Upper lobe of left lung (tissue), 6 donors: ENCODE data around the gene VSTM4. TPM values are rescaled to one million over a fixed set of nuclear protein-coding genes. Genes with fewer than 3 reads are reported as not detected.

Experiments used
- ATAC-seq, 2 donors: fragments of 200-7000 bp; cut with Tn5 transposase; one replicate each; pipeline ENCODE4 v1.9.1; 2022; ENCODE audit warnings: mild to moderate bottlenecking in 2 of 2, moderate library complexity in 2 of 2; ENCODE audit not compliant: low FRiP score in 2 of 2
- DNase-seq, 2 donors: peaks; one replicate each; pipeline ENCODE4 v3.0.0-alpha.2; 2019 to 2020
- H3K27ac ChIP-seq, 4 donors: fragments of 200-600 bp; sonication (generic); one replicate each; pipeline ENCODE4 v1.5.1; 2016 to 2019
- H3K27me3 ChIP-seq, 4 donors: fragments of 200-600 bp; sonication (generic); one replicate each; pipeline ENCODE4 v1.5.1; 2017 to 2019
- H3K36me3 ChIP-seq, 4 donors: fragments of 200-600 bp; sonication (generic); one replicate each; pipeline ENCODE4 v1.5.1; 2016 to 2019
- H3K4me1 ChIP-seq, 4 donors: fragments of 200-600 bp; sonication (generic); one replicate each; pipeline ENCODE4 v1.5.1; 2018 to 2019
- H3K4me3 ChIP-seq, 4 donors: fragments of 200-600 bp; sonication (generic); one replicate each; pipeline ENCODE4 v1.5.1; 2017 to 2019; ENCODE audit warnings: mild to moderate bottlenecking in 2 of 4, moderate library complexity in 1 of 4
- H3K9me3 ChIP-seq, 4 donors: fragments of 200-600 bp; sonication (generic); one replicate each; pipeline ENCODE4 v1.5.1; 2018 to 2019
- CTCF ChIP-seq, 6 experiments: fragments of 450-650 bp in 4 of 6; fragments of 200-600 bp in 2 of 6; sonication (generic) in 2 of 6; IDR thresholded peaks; one replicate each; pipeline ENCODE4 v1.5.1; 2016 to 2019; ENCODE audit warnings: antibody characterized with exemption in 6 of 6
- EP300 ChIP-seq, 4 donors: sonication (generic); formaldehyde crosslinking; IDR thresholded peaks; one replicate each; pipeline ENCODE4 v1.5.1; 2017; ENCODE audit warnings: antibody characterized with exemption in 4 of 4, control low read depth in 2 of 4
- POLR2A ChIP-seq, 4 donors: fragments of 450-650 bp; IDR thresholded peaks; one replicate each; pipeline ENCODE4 v1.5.1; 2016 to 2017; ENCODE audit warnings: antibody characterized with exemption in 4 of 4, mild to moderate bottlenecking in 2 of 4
- POLR2AphosphoS5 ChIP-seq, 2 donors: sonication (generic); formaldehyde crosslinking; IDR thresholded peaks; one replicate each; pipeline ENCODE4 v1.5.1; 2017; ENCODE audit warnings: antibody characterized with exemption in 2 of 2
- WGBS, 2 donors: methylation state at CpG; one replicate each; pipeline ENCODE4 v1.1.5; 2017 to 2018; 5-methylcytosine and 5-hydroxymethylcytosine counted together
- total RNA-seq, 6 donors: library from RNA; depleted of rRNA in 4 of 6; stranded (reverse); fragments of >200 nt in 4 of 6; gene quantifications; one replicate each; pipeline versions ENCODE4 v1.1.0 to v1.2.1, GENCODE V29; 2016 to 2021
- donor health status: DM: no; HTN: no; CAD: no; lungs with moderate emphysema.
- donor health status: DM: no; HTN: yes; CAD: no; lungs with severe emphysema.

VSTM4 gene
- total RNA-seq, 6 donors from 2014 or later = 8.5 to 24.3 (median 13.2) TPM

DNA sequence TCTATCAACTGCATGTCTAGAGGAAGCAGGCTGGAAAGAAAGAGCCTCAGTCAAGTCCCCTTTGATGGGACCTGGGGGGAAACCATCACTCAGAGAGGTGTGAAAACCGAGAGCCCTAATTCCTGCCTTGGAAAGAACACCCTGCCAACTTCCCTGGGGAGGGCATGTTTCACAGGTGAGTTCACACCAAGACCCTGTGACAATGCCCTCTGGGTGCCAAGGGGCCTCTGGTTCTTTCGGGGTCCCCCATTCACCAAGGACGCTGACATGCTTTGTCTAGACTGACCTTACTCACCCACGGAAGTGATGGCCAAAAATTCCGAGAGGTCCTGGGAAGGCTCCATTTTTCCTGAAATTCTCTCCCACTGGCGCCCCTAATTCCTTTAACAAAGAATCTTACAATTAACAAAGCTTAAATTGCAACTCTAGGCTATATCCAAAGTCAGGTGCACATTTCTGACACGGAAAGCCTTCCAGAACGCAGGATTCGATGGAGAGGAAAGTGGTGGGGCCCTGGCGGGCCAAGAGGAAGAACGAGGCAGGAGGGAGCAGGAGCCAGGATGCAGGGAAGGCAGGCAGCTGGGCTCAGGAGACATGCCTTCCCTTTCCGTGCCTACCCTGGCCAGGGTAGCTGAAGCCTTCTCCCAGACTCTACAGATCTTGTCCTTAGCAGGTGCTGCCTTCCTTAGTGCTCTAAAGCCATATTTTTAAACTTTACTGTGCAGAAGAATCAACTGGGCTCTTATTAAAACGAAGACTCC lies 23.7 kb downstream of the VSTM4 start:
- Histone ChIP-seq H3K4me1 (peaks cover 16 to 32% (median 23%) of the 10 kb centered on the region in 4 donors), H3K9me3 (peaks cover 0 to 2% (median 0%) of the 10 kb centered on the region in 4 donors), H3K4me3 (no peak overlapping the region), H3K27me3 (no peaks in the 10 kb centered on the region), H3K27ac (peak overlapping the region in 1 of 4 donors; percentile 32), H3K36me3 (no peaks in the 10 kb centered on the region)
- ATAC-seq = no peak
- WGBS, 2 donors = 89 to 93% methylated on average over 13 of the region's 13 CpGs
- no peak for DNase-seq
- TF ChIP-seq POLR2A (IDR thresholded peaks at IDR 0.05) (no peak), EP300 (IDR thresholded peaks at IDR 0.05) (no peak), CTCF (IDR thresholded peaks at IDR 0.05) (no peak), POLR2AphosphoS5 (IDR thresholded peaks at IDR 0.05) (no peak)

- Histone ChIP-seq H3K27ac (peak overlapping the region in 3 of 4 donors; percentile 11 to 83 (median 32)), H3K4me3 (no peak overlapping the region), H3K9me3 (peaks cover 0 to 5% (median 0%) of the 10 kb centered on the region in 4 donors), H3K4me1 (peaks cover 16 to 32% (median 23%) of the 10 kb centered on the region in 4 donors), H3K36me3 (no peaks in the 10 kb centered on the region), H3K27me3 (no peaks in the 10 kb centered on the region)
- 86 to 89% methylated on average over 6 of the region's 6 CpGs for WGBS, 2 donors
- peak in 1 of 2 donors; percentile 6 for ATAC-seq
- TF ChIP-seq CTCF (IDR thresholded peaks at IDR 0.05) (no peak), POLR2AphosphoS5 (IDR thresholded peaks at IDR 0.05) (no peak), POLR2A (IDR thresholded peaks at IDR 0.05) (no peak), EP300 (IDR thresholded peaks at IDR 0.05) (no peak)
- DNase-seq = no peak
These were observed 24.5 kb downstream of the VSTM4 start for GRCh38 chr10:49090696-49091380.

- Histone ChIP-seq H3K27me3 (no peaks in the 10 kb centered on the region), H3K4me1 (peaks cover 16 to 32% (median 23%) of the 10 kb centered on the region in 4 donors), H3K4me3 (no peak overlapping the region), H3K36me3 (no peaks in the 10 kb centered on the region), H3K9me3 (peaks cover 0 to 5% (median 0%) of the 10 kb centered on the region in 4 donors), H3K27ac (peak overlapping the region in 3 of 4 donors; percentile 32 to 83 (median 62))
- TF ChIP-seq CTCF (IDR thresholded peaks at IDR 0.05) (no peak), POLR2AphosphoS5 (IDR thresholded peaks at IDR 0.05) (no peak), POLR2A (IDR thresholded peaks at IDR 0.05) (no peak), EP300 (IDR thresholded peaks at IDR 0.05) (no peak)
- ATAC-seq = no peak
- 33 to 59% methylated on average over 1 of the region's 1 CpG for WGBS, 2 donors
- DNase-seq = no peak
These were observed 25.1 kb downstream of the VSTM4 start for GRCh38 chr10:49090189-49090575.

DNA sequence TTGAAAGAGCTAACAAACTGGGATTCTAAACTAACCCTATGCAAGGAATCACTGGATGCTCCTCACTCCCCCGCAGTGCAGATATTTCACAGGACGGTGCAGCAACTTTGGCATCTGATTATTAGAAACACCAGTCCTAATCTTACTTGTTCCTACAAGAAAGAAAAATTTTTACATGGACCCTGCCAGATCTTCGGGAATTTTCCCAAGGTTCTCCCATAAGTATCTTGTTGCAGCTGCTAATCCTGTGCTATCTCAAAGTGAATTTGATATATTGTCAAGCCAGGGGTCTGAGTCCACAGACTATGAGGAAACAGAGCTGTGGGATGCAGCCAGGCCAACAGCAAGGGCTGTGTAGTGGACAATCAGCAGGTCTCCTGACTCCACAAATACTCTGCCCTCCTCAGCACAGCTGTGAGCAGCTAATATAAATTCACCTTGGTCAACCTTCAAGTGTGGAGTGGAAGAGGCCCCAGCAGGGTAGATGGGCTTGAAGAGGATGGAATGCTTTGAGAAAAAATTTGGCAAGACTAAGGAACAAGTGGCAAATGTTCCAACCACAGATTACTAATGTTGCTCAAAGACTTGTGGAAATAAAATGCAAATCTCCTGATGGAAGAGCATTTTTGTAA lies 25.6 kb downstream of the VSTM4 start:
- 46 to 78% methylated on average over 3 of the region's 3 CpGs for WGBS, 2 donors
- H3K36me3 ChIP-seq = no peaks in the 10 kb centered on the region
- peaks cover 16 to 32% (median 23%) of the 10 kb centered on the region in 4 donors for H3K4me1 ChIP-seq
- TF ChIP-seq EP300 (IDR thresholded peaks at IDR 0.05) (no peak), CTCF (IDR thresholded peaks at IDR 0.05) (no peak), POLR2A (IDR thresholded peaks at IDR 0.05) (no peak), POLR2AphosphoS5 (IDR thresholded peaks at IDR 0.05) (peak in 1 of 2 donors; percentile 16)
- H3K27me3 ChIP-seq = no peaks in the 10 kb centered on the region
- ATAC-seq (peak; percentile 55 to 56), DNase-seq (peak in 1 of 2 donors; percentile 59)
- H3K27ac ChIP-seq = peak overlapping the region in 3 of 4 donors; percentile 32 to 83 (median 62)
- H3K4me3 ChIP-seq = no peak overlapping the region
- H3K9me3 ChIP-seq = peaks cover 0 to 5% (median 0%) of the 10 kb centered on the region in 4 donors
